AG09309 (cell line): ENCODE data around the gene TOR2A.
"Not testable (repeated sequence)": the region's sequence is repeated elsewhere in the genome, so short reads cannot be mapped to it uniquely, and the experiment has no call there.

Experiments
- DNase-seq: peaks from one replicate; pipeline ENCODE4 v3.0.0-alpha.2; 2010; ENCODE audit warnings: low read depth
- H3K4me3 ChIP-seq: 2 replicates; pipeline ENCODE4 v1.5.1; 2011; ENCODE audit warnings: mild to moderate bottlenecking, low read depth, low read length, moderate library complexity; ENCODE audit not compliant: control insufficient read depth
- CTCF ChIP-seq: IDR thresholded peaks from 2 replicates; pipeline ENCODE4 v1.5.1; 2011; ENCODE audit warnings: mild to moderate bottlenecking, low read depth, low read length, inconsistent platforms; ENCODE audit not compliant: insufficient read depth, control insufficient read depth; ENCODE audit errors: missing control alignments

Gene TOR2A

DNA sequence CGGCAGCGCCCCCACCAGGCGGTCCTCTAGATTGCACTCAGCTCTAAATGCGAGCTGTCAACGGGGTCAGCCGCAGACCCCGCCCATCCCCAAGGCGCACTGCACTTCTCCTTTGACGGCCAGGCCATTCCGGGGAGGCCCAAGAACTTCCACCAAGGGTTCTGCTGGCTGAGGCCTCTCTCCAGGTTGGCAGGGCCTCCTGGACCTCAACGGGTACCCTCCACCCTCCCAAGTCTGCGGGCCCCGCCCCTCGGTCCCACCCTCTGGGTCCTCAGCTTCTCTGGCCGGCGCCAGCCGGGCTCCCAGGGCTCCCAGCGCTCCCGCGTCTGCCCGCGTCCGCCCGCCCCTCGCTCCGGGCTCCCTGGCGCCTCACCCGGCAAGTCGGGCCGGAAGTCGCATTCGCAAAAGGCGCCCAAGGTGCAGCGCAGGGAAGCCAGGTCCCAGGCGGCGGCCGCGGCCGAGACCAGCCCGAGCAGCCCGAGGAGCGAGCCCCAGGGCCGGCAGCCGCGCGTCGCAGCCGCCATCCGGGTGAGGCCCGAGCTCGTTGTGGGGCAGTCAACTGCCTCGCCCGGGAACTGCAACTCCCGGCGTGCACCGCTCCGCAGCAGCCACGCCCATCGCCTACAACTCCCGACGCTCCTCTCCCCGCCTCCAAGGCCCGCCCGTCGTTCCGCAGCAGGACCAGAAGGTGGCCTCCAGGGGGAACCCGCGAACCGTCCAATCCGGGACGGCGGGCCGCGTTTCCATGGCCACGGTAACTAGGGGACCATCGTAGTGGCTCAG is at the start of gene TOR2A:
Gene TOR2A (minus strand): TSS at position 548 of the 783 bp plus-strand sequence. CDS start 24 bp downstream, at position 524.
- peak within 1 kb of the TSS; percentile 83 for H3K4me3 ChIP-seq
- TF ChIP-seq CTCF: peak; percentile 96
- DNase-seq: peak; percentile 82

DNA sequence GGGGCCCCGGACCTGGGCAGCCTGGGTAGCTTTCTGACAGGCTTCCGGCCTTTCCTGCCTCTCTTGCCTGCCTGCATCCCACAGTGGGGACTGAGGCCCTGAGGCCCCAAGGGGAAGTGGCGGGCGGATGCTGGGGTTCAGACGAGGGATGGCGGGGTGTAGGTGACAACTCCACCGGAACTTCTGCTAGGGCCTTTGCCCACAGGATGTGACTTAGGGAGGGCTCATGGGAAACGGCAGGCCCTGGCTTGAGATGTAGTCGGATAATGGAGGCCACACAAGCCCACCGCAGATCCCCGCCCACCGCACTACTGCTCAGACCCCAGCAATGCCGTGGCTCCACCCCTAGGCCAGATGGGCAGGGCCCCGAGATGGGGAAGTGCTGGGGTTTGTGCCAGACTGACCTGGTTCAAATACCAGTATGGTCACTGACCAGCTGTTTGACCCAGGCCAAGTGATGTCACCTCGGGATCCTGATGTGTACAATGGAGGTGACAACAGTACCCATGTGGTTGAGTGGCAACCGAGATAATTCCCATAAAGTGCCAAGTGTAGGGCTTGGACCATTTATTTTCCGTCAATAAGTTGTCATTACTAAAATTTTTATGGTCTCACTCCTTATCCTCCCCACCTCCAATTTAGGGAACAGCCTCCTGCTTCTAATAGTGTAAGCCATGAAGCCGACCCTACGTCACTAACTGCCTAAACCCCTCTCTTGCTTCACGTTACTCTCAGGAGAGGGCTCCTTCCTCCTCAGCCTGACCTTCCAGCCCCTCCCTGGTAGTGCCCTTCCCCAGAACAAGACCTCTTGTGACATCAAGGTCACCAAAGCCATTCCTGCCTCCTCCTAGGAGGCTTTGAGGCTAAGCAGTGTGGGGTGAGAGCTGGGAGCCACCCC is 48.3 kb upstream of the TOR2A start:
- no peak for TF ChIP-seq CTCF
- no peak for DNase-seq
- H3K4me3 ChIP-seq: no peak overlapping the region

GRCh38 chr9:127781806-127782205 is 46.7 kb upstream of the TOR2A start:
- TF ChIP-seq CTCF: no peak
- DNase-seq: no peak
- H3K4me3 ChIP-seq: no peak overlapping the region

GRCh38 chr9:127780909-127781308 is 45.8 kb upstream of the TOR2A start:
- H3K4me3 ChIP-seq, DNase-seq: not testable (repeated sequence)

GRCh38 chr9:127780126-127780885 is 45.2 kb upstream of the TOR2A start:
- no peak for TF ChIP-seq CTCF
- no peak for DNase-seq
- H3K4me3 ChIP-seq: no peak overlapping the region

GRCh38 chr9:127779136-127779981 is 44.3 kb upstream of the TOR2A start:
- no peak for TF ChIP-seq CTCF
- no peak for DNase-seq
- H3K4me3 ChIP-seq: no peak overlapping the region
